Measurements from ENCODE around the gene DCAF4.

GRCh38 chr14:72906316-72906715 lies 19.9 kb upstream of the DCAF4 start:
- TF ChIP-seq CTCF (conservative IDR thresholded peaks at IDR 0.05; ENCODE audit: low read depth, low read length): no peak
- no peak for TF ChIP-seq POLR2A (IDR thresholded peaks at IDR 0.05; ENCODE audit: low read depth, low read length)
- TF ChIP-seq MXI1 (IDR thresholded peaks at IDR 0.05; ENCODE audit: borderline replicate concordance, low read depth, low read length): no peak
- TF ChIP-seq RCOR1 (IDR thresholded peaks at IDR 0.05; ENCODE audit: insufficient replicate concordance, low read length): no peak
- no peak for TF ChIP-seq RAD21 (IDR thresholded peaks at IDR 0.05; ENCODE audit: low read length)
- TF ChIP-seq CEBPB (IDR thresholded peaks at IDR 0.05; ENCODE audit: low read depth, low read length): peak; percentile 57
- no peak for TF ChIP-seq MAFK (IDR thresholded peaks at IDR 0.05; ENCODE audit: low read depth, low read length)
- no peak for TF ChIP-seq ELK1 (IDR thresholded peaks at IDR 0.05; ENCODE audit: borderline replicate concordance, low read depth, low read length)
- no peak for TF ChIP-seq RFX5 (IDR thresholded peaks at IDR 0.05; ENCODE audit: low read depth, low read length)
- no peak for TF ChIP-seq NFE2L2 (IDR thresholded peaks at IDR 0.05; ENCODE audit: low read depth, low read length)

Data from IMR-90 (cell line).